ENCODE data around the gene IGFBP2.

DNA sequence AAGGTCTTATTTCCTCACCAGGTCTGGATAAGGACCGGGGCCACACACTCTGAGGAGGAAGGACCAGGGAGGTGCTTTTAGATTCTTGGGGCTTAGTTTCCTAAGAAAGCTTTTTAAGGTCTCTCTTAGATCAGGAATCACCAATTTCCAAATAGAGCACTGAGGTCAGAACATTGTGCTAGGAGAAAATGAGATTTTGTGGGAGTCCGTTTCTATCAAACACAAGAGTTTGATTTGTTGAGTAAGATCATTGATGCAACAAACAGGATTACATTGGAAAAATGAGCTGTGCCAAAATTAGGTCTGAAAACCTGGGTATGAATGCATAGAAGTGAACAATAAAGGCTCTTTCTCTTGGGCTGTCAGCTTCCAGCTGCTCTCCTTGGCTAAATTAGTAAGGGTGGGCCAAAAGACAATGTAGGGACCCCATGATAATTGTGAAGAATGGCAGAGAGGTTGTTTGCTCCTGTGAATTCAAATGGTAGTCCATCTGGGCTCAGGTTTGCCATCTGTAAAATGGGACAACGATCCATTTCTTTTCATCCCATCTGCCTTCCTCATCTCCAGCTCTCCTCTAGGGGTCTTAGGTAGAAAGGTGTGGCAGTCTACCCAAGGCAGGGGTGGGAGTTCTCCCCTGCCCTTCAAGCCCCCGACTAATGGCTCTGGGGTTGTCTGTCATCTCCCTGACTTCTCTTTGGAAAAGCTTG is 20.0 kb downstream of the IGFBP2 start:
- TF ChIP-seq, protein P1, sequence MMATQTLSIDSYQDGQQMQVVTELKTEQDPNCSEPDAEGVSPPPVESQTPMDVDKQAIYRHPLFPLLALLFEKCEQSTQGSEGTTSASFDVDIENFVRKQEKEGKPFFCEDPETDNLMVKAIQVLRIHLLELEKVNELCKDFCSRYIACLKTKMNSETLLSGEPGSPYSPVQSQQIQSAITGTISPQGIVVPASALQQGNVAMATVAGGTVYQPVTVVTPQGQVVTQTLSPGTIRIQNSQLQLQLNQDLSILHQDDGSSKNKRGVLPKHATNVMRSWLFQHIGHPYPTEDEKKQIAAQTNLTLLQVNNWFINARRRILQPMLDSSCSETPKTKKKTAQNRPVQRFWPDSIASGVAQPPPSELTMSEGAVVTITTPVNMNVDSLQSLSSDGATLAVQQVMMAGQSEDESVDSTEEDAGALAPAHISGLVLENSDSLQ (IDR thresholded peaks at IDR 0.05): no peak
- TF ChIP-seq CTBP1 (IDR thresholded peaks at IDR 0.05; ENCODE audit: borderline replicate concordance): no peak
- no peak for TF ChIP-seq TARDBP (IDR thresholded peaks at IDR 0.05)
- no peak for TF ChIP-seq SP1 (IDR thresholded peaks at IDR 0.05)
- no peak for TF ChIP-seq HDGF (IDR thresholded peaks at IDR 0.05; ENCODE audit: borderline replicate concordance)
- TF ChIP-seq BHLHE40 (IDR thresholded peaks at IDR 0.05; ENCODE audit: borderline replicate concordance): no peak
- TF ChIP-seq ZNF384 (IDR thresholded peaks at IDR 0.05): no peak
- no peak for TF ChIP-seq FOXM1 (IDR thresholded peaks at IDR 0.05; ENCODE audit: borderline replicate concordance)
- TF ChIP-seq ELF4 (IDR thresholded peaks at IDR 0.05): no peak
- no peak for TF ChIP-seq FOXK2 (IDR thresholded peaks at IDR 0.05)
- TF ChIP-seq FOXA1 (IDR thresholded peaks at IDR 0.05): no peak
- no peak for TF ChIP-seq SUZ12 (IDR thresholded peaks at IDR 0.05)
- no peak for TF ChIP-seq ARNT (IDR thresholded peaks at IDR 0.05)

Measured in HEK293T (cell line).